HG02973 (cell line): ENCODE measurements around the gene RRP36.

ENCODE experiments used
- ATAC-seq: cut with Tn5 transposase; IDR thresholded peaks from one replicate; pipeline ENCODE4 v1.9.1; 2021; ENCODE audit warnings: moderate library complexity; ENCODE audit not compliant: unreplicated experiment

The RRP36 gene

DNA sequence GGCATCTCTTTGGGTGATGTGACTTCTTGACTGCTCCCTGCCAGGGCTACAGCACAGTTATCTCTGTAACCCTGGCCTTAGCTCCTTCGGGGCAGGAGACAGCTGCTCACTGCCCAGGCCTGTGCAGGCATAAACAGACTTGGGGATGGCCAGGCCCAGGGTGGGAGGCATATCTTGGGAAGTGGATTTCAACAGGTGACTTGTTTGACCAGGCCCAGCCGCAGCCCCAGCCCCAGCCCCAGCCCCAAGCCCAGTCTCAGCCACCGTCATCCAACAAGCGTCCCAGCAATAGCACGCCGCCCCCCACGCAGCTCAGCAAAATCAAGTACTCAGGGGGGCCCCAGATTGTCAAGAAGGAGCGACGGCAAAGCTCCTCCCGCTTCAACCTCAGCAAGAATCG is 15.2 kb upstream of the RRP36 start:
- no peak for ATAC-seq

DNA sequence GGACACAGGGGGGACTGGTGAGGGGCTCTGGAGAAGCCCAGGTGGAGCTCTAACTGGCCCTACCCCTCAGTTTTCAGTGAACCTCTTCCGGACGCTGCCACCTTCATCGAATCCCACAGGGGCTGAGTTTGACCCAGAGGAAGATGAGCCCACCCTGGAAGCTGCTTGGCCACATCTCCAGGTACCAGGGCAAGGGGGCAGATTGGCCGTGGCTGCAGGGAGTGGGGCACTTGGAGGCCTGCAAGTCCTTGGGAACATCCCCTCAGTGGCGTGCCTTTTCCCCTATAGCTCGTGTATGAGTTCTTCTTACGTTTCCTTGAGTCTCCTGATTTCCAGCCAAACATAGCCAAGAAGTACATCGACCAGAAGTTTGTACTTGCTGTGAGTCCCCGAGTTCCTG is 14.3 kb upstream of the RRP36 start:
- no peak for ATAC-seq

GRCh38 chr6:43009124-43009523 is 12.3 kb upstream of the RRP36 start:
- ATAC-seq: no peak

- no peak for ATAC-seq
Observed at GRCh38 chr6:43011207-43011606, 10.2 kb upstream of the RRP36 start.

GRCh38 chr6:43012364-43012763 is 9.1 kb upstream of the RRP36 start:
- ATAC-seq: no peak

GRCh38 chr6:43013097-43013842 is 8.2 kb upstream of the RRP36 start:
- ATAC-seq: peak; percentile 1

DNA sequence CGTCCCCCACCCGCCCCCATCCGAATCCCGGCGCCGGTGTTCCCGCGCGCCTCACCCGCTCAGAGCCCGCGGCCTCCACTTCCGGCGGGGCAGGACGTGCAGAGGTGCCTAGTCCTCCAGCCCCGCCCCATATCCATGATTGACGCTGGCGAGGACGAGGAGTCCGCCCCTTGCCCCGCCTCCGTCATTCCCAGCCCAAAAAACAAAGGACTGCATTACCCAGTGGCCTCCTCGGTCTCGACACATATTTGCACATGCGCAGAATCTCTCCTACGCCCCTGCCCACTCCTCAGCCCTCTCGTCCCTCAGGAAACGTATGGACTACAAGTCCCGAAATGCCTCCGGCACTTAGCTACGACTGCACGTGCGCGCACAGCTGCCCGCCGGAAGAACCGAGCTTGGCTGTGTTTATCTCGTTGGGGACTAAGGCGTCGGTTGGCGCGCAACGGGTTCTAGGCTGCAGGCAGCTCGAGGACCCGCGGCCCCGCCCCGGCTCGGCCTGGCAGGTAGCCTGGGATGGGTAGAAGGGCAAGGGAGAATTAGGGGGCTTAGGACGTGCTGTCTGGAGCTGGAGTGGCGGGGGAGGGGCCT is 7.5 kb upstream of the RRP36 start, which contains the start of the genes KLHDC3 and MEA1:
TSS of gene KLHDC3 (plus strand) at position 407 of the 591 bp plus-strand sequence. CDS start 2,944 bp downstream, outside the sequence.
TSS of gene MEA1 (minus strand) at position 104 of the 591 bp plus-strand sequence. CDS start 133 bp downstream, outside the sequence.
- peak; percentile 88 for ATAC-seq

DNA sequence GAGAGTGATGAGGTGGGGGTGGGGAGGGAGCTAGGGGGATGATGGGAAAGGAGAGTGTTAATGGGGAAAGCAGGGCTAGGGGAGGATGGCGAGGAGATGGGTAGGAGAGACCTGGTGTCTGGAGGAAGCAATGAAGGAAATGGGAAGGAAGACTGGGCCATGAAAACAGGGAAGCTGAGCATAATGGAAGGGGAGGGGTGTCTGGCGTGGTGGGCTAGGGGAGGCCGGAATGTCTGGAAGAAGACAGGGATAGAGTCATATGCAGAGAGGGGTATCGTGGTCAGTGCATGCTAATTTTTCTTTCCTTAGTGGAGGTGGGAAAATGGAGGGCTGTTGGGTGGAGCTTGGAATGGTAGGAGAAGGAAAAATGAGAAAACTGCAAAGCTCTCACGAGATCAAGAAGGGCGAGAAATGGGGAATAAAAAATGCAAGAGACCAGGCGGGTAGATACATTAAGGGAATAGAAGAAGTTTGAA is 7.0 kb upstream of the RRP36 start:
- no peak for ATAC-seq

GRCh38 chr6:43016176-43016942 is 5.1 kb upstream of the RRP36 start:
- no peak for ATAC-seq

DNA sequence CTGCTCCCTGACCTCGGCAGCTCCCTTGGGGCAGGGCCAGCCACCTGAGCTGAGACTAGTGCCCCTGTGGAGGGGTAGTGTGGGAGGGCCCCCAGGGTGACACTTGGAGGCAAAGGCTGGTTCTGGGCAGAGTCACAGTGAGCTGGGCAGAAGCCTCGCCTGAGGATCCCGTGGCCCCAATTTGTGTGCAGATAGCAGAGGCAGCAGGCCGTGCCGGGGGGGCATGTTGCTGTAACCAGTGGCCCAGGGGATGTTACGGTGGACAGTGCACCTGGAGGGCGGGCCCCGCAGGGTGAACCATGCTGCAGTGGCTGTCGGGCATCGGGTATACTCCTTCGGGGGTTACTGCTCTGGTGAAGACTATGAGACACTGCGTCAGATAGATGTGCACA is 4.5 kb upstream of the RRP36 start:
- ATAC-seq: no peak

DNA sequence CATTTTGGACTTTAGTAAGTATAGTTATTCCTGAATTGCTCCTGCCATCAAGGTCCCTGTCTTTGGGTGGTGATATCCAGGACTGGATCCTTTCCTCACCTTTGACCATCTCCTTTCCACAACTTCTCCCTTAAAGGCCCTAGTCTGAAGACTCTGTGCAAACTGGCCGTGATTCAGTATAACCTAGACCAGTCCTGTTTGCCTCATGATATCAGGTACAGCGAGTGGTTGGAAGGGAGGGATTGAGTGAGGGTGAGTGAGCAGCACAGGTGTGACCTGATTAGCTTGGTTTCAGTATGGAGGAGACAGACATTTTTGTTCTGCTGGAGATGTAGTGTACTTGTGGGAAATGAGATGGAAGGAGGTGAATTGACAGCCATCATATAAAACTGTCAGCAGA is 2.3 kb upstream of the RRP36 start:
- ATAC-seq: no peak

DNA sequence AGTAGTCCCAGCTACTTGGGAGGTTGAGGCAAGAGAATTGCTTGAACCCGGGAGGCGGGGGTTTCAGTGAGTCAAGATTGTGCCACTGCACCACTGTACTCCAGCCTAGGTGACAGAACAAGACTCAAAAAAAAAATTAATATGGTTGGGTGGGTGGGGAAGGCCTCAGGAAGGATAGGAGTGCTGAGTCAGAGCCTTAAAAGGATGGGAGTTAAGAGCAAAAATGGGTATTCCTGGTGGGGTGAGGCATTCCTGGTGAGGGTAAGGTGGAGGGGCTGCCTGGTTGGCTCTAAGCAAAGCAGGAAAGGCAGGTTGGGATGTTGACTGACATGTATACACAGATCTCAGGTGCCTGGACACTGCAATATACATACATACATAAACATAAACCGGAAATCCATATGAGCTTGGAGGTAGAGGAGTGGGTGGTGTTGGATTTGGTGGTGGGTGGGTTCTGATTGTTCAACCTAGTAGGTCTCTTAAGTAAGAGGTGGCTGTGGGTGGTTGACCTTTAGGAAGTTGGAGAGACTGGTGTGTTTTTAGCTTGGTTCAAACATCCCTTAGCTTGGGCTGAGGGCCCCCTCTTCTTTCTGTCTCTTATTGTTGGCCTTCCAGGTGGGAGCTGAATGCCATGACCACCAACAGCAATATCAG is 1.2 kb upstream of the RRP36 start:
- ATAC-seq: no peak

DNA sequence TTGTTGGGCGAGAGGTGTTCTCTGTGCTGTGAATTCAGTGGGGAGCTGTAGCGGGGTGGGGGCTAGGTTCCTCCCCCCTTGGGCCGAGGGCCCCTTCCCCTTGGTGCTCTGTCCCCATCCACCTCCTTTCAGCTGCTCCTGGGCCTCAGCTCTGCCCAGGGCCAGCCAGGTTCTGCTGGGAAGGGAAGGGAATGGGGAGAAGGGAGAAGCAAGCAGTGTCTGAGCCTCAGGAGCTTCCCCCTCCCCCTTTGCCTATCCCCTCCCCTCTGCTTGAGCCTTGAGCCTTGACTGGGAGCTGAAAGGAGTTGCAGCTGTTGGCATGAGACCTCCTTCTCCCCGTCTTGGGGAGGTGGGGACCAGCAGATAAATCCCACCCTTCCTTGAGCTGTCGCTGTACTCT is 576 bp upstream of the RRP36 start:
- no peak for ATAC-seq

DNA sequence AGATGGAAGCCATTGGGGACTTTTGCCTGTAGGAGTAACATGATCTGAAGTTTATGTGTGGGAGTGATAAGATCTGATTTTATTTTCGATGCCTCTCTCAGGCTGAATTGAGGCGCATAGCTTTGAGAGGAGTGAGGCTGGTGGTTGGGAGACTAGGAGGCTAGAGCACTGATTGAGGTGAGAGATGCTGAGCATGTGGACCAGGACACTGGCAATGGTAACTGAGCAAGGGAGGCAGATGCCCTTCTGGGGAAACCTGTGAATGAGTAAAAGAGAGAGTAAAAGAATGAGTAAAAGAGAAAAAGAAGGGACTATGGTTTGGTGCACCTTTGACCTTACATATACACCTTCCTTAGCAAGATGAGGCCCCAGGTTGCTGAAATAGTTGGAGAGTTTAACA is 3.0 kb downstream of the RRP36 start:
- ATAC-seq: no peak

GRCh38 chr6:43026365-43026764 is 4.9 kb downstream of the RRP36 start:
- ATAC-seq: no peak

DNA sequence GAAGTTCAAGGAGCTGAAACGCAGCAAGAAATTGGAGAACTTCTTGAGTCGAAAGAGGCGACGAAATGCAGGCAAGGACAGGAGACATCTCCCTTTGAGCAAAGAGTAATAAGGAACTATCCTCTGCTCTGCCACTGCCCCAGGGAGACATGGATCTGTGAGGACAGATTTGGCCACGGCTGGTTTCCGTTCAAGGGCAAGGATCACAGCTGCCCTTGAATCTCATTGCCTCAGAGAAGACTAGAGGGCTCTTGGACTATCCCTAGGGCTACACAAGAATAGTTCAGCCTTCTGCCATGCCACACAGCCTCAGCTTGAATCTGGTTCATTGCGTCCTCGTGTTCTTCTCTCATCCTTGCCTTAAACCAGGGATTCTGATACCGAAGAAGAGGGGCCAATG is 7.7 kb downstream of the RRP36 start:
- no peak for ATAC-seq

DNA sequence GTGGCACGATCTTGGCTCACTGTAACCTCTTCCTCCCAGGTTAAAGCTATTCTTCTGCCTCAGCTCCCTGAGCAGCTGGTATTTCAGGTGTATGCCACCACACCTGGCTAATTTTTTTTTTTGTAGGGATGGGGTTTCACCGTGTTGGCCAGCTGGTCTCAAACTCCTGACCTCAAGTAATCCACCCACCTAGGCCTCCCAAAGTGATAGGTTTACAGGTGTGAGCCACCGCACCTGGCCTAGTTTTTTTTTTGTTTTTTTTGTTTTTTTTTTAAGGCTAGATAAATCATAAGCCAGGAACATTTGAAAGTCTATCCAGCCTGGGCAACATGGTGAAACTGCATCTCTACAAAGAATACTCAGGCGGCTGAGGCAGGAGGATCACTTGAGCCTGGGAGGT is 10.9 kb downstream of the RRP36 start:
- ATAC-seq: no peak

DNA sequence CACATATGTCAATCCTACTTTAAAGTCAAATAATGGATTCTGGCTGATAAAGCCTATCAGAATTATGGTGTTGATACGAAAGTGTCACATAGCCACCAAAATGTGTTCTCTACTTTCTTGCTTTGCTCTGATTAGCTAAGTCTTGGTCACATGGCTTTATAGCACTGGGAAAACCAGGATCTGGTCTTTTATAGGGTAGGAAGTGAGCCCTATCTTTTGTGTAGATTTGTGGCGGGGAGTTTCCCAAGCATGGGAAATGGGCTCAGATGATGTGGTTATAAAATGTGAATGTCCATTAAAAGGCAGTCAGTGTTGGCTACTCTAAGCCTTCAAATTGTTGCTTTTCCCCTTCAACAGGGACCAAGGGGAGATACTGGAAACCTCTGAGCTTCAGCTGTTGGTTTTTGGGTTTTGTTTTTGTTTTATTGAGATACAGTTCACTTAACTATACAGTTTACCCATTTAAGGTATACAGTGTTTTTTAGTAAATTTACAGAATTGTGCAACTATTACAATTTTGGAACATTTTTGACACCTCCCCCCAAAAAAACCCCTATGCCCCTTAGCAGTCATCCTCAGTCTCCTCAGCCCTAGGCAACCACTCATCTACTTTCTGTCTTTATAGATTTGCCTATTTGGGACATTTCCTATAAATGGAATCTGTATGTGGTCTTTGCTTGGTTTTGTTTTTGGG is 12.2 kb downstream of the RRP36 start:
- no peak for ATAC-seq

DNA sequence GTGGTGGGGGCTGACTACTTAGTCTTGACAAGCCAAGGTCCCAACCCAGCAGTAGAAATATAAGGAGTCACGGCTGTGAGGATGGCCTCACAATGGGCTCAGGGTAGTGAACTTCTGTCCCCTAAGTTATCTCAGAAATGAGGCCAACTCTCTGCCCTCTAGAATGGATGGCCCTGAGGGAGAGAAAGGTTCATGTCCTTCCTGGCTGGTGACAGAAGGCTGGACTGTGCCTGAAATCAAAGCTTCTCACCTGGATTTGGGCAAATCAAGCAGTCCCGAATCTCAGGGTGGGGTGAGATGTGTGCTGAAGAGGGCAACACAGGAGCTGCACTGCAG is 12.7 kb downstream of the RRP36 start:
- ATAC-seq: no peak

- ATAC-seq: no peak
Observed at GRCh38 chr6:43035495-43036194, 14.2 kb downstream of the RRP36 start.
